Measurements from ENCODE around the gene CDK13.

Gene CDK13

GRCh38 chr7:40000734-40001315 is 50.8 kb downstream of the CDK13 start:
- DNase-seq (ENCODE audit: low spot score) = no peak
- no peak for TF ChIP-seq CTCF (IDR thresholded peaks at IDR 0.05; ENCODE audit: borderline replicate concordance, control extremely low read depth, extremely low read depth, insufficient read depth, missing control alignments)
- in situ Hi-C loops (cut with MboI; ENCODE audit: low sequenced_read_pairs, unreplicated experiment) = no loop called here

- TF ChIP-seq CTCF (IDR thresholded peaks at IDR 0.05; ENCODE audit: borderline replicate concordance, control extremely low read depth, extremely low read depth, insufficient read depth, missing control alignments) = no peak
- DNase-seq (ENCODE audit: low spot score) = no peak
- in situ Hi-C loops (cut with MboI; ENCODE audit: low sequenced_read_pairs, unreplicated experiment) = no loop called here
Observed at GRCh38 chr7:40001649-40002048, 51.6 kb downstream of the CDK13 start.

- no peak for DNase-seq (ENCODE audit: low spot score)
- TF ChIP-seq CTCF (IDR thresholded peaks at IDR 0.05; ENCODE audit: borderline replicate concordance, control extremely low read depth, extremely low read depth, insufficient read depth, missing control alignments) = no peak
- in situ Hi-C loops (cut with MboI; ENCODE audit: low sequenced_read_pairs, unreplicated experiment) = no loop called here
Observed at GRCh38 chr7:40003597-40003996, 53.5 kb downstream of the CDK13 start.

GRCh38 chr7:40008223-40008815 is 58.3 kb downstream of the CDK13 start:
- in situ Hi-C loops (cut with MboI; ENCODE audit: low sequenced_read_pairs, unreplicated experiment) = no loop called here
- DNase-seq (ENCODE audit: low spot score) = no peak
- TF ChIP-seq CTCF (IDR thresholded peaks at IDR 0.05; ENCODE audit: borderline replicate concordance, control extremely low read depth, extremely low read depth, insufficient read depth, missing control alignments) = no peak

GRCh38 chr7:40009301-40009700 is 59.2 kb downstream of the CDK13 start:
- DNase-seq (ENCODE audit: low spot score) = no peak
- no peak for TF ChIP-seq CTCF (IDR thresholded peaks at IDR 0.05; ENCODE audit: borderline replicate concordance, control extremely low read depth, extremely low read depth, insufficient read depth, missing control alignments)
- in situ Hi-C loops (cut with MboI; ENCODE audit: low sequenced_read_pairs, unreplicated experiment) = no loop called here

GRCh38 chr7:40014376-40014775 is 64.3 kb downstream of the CDK13 start:
- in situ Hi-C loops (cut with MboI; ENCODE audit: low sequenced_read_pairs, unreplicated experiment) = no loop called here

More at GRCh38 chr7:40014376-40014775, 64.3 kb downstream of the CDK13 start:
- DNase-seq (ENCODE audit: low spot score) = no peak
- no peak for TF ChIP-seq CTCF (IDR thresholded peaks at IDR 0.05; ENCODE audit: borderline replicate concordance, control extremely low read depth, extremely low read depth, insufficient read depth, missing control alignments)

All from GM13976 (cell line).